ENCODE results near the gene KRTAP22-2.

Gene KRTAP22-2

DNA sequence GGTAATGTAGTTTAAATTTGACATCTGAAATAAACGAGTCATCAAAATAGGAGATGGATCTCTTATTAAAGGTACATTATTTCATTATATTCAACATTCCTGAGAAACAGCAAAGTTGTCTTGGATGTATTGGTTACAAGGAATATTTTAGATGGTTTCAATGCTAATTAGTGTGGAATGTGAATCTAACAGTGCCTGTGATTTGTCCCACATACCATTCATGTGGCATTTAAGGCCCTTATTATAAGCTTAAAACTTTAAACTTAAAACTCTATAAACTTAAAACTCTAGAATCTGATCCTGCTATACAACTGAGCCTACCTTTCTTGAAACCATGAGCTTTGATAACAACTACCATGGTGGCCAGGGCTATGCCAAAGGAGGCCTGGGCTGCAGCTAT is 10.6 kb upstream of the KRTAP22-2 start, which contains the start of gene KRTAP22-1:
Gene KRTAP22-1 (plus strand): TSS at position 301 of the 400 bp plus-strand sequence.
- H3K4me3 ChIP-seq (ENCODE audit: low read depth, low read length), result no peak within 1 kb of the TSS
- TF ChIP-seq, protein P1, sequence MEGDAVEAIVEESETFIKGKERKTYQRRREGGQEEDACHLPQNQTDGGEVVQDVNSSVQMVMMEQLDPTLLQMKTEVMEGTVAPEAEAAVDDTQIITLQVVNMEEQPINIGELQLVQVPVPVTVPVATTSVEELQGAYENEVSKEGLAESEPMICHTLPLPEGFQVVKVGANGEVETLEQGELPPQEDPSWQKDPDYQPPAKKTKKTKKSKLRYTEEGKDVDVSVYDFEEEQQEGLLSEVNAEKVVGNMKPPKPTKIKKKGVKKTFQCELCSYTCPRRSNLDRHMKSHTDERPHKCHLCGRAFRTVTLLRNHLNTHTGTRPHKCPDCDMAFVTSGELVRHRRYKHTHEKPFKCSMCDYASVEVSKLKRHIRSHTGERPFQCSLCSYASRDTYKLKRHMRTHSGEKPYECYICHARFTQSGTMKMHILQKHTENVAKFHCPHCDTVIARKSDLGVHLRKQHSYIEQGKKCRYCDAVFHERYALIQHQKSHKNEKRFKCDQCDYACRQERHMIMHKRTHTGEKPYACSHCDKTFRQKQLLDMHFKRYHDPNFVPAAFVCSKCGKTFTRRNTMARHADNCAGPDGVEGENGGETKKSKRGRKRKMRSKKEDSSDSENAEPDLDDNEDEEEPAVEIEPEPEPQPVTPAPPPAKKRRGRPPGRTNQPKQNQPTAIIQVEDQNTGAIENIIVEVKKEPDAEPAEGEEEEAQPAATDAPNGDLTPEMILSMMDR (IDR thresholded peaks at IDR 0.05; ENCODE audit: low read depth, low read length), result no peak

DNA sequence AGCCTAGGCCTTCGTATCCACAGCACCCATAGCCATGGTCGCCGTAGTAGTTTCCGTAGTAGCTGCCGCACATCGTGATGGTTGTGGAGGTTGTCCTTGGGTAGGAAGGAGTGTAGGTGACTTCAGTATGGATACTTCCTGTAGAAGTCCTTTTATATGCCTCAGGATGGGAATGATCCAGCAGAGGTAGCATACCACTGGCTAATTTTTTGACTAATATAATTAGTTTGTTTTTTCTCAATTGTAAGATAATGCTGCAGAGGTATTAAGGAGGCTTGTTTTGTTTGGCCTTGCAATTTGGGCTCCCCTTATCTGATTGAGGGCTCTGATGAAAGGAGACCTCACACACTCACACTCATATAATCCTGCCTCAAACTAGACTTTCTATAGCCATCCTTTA is 8.6 kb upstream of the KRTAP22-2 start, which contains the start of gene KRTAP6-2:
Gene KRTAP6-2 (minus strand): TSS at position 101 of the 400 bp plus-strand sequence. CDS start 28 bp downstream, at position 73.
- H3K4me3 ChIP-seq (ENCODE audit: low read depth, low read length), result no peak within 1 kb of the TSS
- TF ChIP-seq, protein P1 (IDR thresholded peaks at IDR 0.05; ENCODE audit: low read depth, low read length), result no peak

DNA sequence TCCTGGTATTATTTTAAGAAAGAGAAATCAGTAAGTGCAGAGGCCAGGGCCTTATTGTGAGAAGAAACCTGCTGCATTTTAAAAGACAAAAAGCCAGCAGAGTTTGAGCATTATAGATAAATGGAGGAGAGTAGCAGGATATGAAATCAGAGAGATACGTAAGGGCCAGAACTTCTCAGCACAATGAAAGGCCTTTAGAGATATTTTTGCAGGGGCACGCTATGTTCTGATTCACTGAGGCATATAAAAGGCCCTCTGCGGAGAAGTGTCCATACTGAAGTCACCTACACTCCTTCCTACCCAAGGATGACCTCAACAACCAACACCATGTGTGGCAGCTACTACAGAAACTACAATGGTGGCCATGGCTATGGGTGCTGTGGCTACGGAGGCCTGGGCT is 1.9 kb upstream of the KRTAP22-2 start, which contains the start of gene KRTAP6-3:
Gene KRTAP6-3 (plus strand): TSS at position 301 of the 400 bp plus-strand sequence. CDS start 6 bp downstream, at position 307.
- TF ChIP-seq, protein P1 (IDR thresholded peaks at IDR 0.05; ENCODE audit: low read depth, low read length), result no peak

DNA sequence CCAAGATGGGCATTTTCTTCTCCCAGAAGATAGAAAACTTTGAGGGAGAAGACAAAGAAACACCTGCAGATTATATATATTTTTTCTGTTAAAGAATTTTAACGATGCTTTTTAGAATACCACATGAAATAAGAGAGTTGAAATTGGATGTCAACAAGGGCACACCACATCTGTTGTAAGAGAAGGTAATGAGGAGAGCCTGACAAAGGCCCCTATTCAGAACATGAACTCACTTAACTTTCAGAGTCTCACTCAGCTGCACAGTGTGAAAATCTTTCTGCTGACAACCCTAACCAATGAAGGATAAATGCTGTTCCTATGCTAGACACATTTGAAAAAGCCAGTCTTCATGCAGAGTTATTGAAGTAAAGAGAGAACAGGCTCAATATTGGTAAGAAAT is 7.3 kb downstream of the KRTAP22-2 start:
- TF ChIP-seq, protein P1 (IDR thresholded peaks at IDR 0.05; ENCODE audit: low read depth, low read length), result no peak
- H3K4me3 ChIP-seq (ENCODE audit: low read depth, low read length), result no peak overlapping the region

More for the DNA sequence above, 1.9 kb upstream of the KRTAP22-2 start, which contains the start of gene KRTAP6-3:
- no peak within 1 kb of the TSS for H3K4me3 ChIP-seq (ENCODE audit: low read depth, low read length)

DNA sequence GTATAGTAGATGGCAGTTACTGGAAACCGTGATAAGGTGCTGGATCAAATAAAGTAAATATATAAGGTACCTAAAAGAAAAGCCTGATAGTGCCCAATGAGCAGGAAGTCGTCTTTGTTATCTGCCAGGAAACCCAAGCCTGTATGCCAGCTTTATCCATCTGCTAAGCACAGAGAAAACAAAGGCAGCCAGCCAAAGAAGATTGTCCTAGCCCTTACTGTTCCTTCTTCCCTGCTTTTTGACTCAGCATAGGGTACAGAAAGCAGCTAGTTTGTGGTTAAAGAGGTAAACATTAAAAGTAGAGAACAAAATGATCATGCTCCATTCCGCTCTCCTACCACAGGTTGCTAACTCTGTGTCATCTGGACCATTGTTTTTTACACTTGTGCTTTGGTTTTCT is 10.1 kb downstream of the KRTAP22-2 start:
- TF ChIP-seq, protein P1 (IDR thresholded peaks at IDR 0.05; ENCODE audit: low read depth, low read length), result no peak
- no peak overlapping the region for H3K4me3 ChIP-seq (ENCODE audit: low read depth, low read length)

DNA sequence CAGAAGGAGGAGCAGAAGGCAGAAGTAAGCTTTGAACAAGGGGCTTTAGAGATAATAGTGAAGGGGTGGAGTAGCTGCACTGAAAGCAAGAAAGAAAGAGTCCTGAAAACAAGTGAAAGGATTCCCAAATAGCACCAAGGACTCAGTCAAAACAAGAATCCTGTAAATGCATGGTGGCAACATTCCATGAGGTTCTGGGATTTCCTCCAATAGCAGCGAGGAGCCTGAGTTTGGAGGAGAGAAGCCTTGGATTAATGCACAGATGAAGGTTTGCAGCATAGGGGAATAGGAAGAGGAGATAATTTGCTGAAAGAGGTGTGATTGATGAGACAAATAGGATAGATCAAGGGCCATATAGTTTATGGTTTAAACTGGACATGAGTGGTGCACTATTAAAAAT is 10.9 kb downstream of the KRTAP22-2 start:
- H3K4me3 ChIP-seq (ENCODE audit: low read depth, low read length), result no peak overlapping the region
- TF ChIP-seq, protein P1 (IDR thresholded peaks at IDR 0.05; ENCODE audit: low read depth, low read length), result no peak

DNA sequence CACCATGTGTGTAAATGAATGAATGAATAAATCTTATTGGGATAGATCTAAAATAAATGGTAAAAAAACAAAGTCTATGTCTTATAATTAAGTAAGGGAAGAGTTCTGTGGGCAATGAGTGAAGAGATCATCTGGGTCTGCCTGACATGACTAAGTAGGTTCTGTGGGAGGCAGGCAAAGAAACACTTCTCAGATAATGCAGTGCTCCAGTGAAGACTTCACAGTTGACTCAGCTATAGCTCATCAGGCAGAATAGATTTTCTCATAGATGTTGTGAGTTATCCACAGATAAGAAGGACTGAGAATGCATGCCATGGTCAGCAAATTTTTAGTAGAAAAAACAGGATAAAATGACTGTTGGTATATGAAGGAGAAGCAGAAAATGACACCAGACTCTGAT is 12.4 kb downstream of the KRTAP22-2 start:
- TF ChIP-seq, protein P1 (IDR thresholded peaks at IDR 0.05; ENCODE audit: low read depth, low read length), result no peak
- no peak overlapping the region for H3K4me3 ChIP-seq (ENCODE audit: low read depth, low read length)
